HG03575 (cell line): ENCODE measurements around the gene TPK1.
"Not testable (repeated sequence)": the region's sequence is repeated elsewhere in the genome, so short reads cannot be mapped to it uniquely, and the experiment has no call there.

Source experiments
- ATAC-seq: cut with Tn5 transposase; IDR thresholded peaks from one replicate; pipeline ENCODE4 v1.9.1; 2021; ENCODE audit not compliant: unreplicated experiment, insufficient number of reproducible peaks, low FRiP score; ENCODE audit errors: extremely low read depth

TPK1 gene

GRCh38 chr7:144735505-144736276, 100.2 kb downstream of the TPK1 start:
- no peak for ATAC-seq

- no peak for ATAC-seq
Measured at GRCh38 chr7:144731661-144732351, 104.0 kb downstream of the TPK1 start.

- ATAC-seq = no peak
Measured at GRCh38 chr7:144730224-144730623, 105.6 kb downstream of the TPK1 start.

GRCh38 chr7:144729226-144729625, 106.6 kb downstream of the TPK1 start:
- ATAC-seq = no peak

- no peak for ATAC-seq
Measured at GRCh38 chr7:144728551-144728950, 107.3 kb downstream of the TPK1 start.

GRCh38 chr7:144726840-144727239, 109.0 kb downstream of the TPK1 start:
- not testable (repeated sequence) for ATAC-seq

- peak; percentile 98 for ATAC-seq
Measured at GRCh38 chr7:144725070-144725469, 110.8 kb downstream of the TPK1 start.

GRCh38 chr7:144723301-144723700, 112.6 kb downstream of the TPK1 start:
- ATAC-seq = no peak

GRCh38 chr7:144720710-144721109, 115.1 kb downstream of the TPK1 start:
- ATAC-seq = no peak

GRCh38 chr7:144720149-144720548, 115.7 kb downstream of the TPK1 start:
- ATAC-seq = no peak

- ATAC-seq = no peak
Measured at GRCh38 chr7:144717720-144718119, 118.1 kb downstream of the TPK1 start.

GRCh38 chr7:144713850-144714249, 122.0 kb downstream of the TPK1 start:
- ATAC-seq = no peak

GRCh38 chr7:144710791-144711190, 125.1 kb downstream of the TPK1 start:
- no peak for ATAC-seq

GRCh38 chr7:144709066-144709465, 126.8 kb downstream of the TPK1 start:
- ATAC-seq = no peak

- no peak for ATAC-seq
Measured at GRCh38 chr7:144691240-144691639, 144.6 kb downstream of the TPK1 start.

GRCh38 chr7:144682581-144683280, 153.1 kb downstream of the TPK1 start:
- no peak for ATAC-seq

- ATAC-seq = no peak
Measured at GRCh38 chr7:144676492-144676891, 159.4 kb downstream of the TPK1 start.

- ATAC-seq = no peak
Measured at GRCh38 chr7:144674550-144674949, 161.3 kb downstream of the TPK1 start.

- no peak for ATAC-seq
Measured at GRCh38 chr7:144672869-144673268, 163.0 kb downstream of the TPK1 start.

GRCh38 chr7:144671429-144671828, 164.4 kb downstream of the TPK1 start:
- ATAC-seq = no peak
